Measurements from ENCODE around the gene PMVK. TPM values are rescaled to one million over a fixed set of nuclear protein-coding genes. Genes with fewer than 3 reads are reported as not detected.
A peak's percentile ranks its signal among the peaks of the same experiment; 100 is the strongest.
"Not testable (repeated sequence)": the region's sequence is repeated elsewhere in the genome, so short reads cannot be mapped to it uniquely, and the experiment has no call there.

The PMVK gene
- total RNA-seq, 1 donor from 2014 or later, result 29.5 TPM

- no peak for TF ChIP-seq CTCF (IDR thresholded peaks at IDR 0.05)
- H3K27me3 Mint-ChIP-seq (ENCODE audit: unreplicated experiment), result no peaks in the 10 kb centered on the region
- H3K9me3 Mint-ChIP-seq (ENCODE audit: unreplicated experiment), result no peaks in the 10 kb centered on the region
- no peaks in the 10 kb centered on the region for H3K4me1 Mint-ChIP-seq (ENCODE audit: unreplicated experiment)
- H3K4me3 Mint-ChIP-seq (ENCODE audit: unreplicated experiment), result no peak overlapping the region
- no peak for DNase-seq (ENCODE audit: extremely low spot score, unreplicated experiment)
- H3K27ac Mint-ChIP-seq (ENCODE audit: unreplicated experiment), result no peak overlapping the region
- H3K36me3 Mint-ChIP-seq (ENCODE audit: unreplicated experiment), result peaks cover 2% of the 10 kb centered on the region
Observed at GRCh38 chr1:154978360-154978759, 41.8 kb upstream of the PMVK start.

GRCh38 chr1:154977762-154978161 lies 41.2 kb upstream of the PMVK start:
- not testable (repeated sequence) for H3K9me3 Mint-ChIP-seq (ENCODE audit: unreplicated experiment); H3K27ac Mint-ChIP-seq (ENCODE audit: unreplicated experiment); H3K36me3 Mint-ChIP-seq (ENCODE audit: unreplicated experiment); DNase-seq (ENCODE audit: extremely low spot score, unreplicated experiment); H3K27me3 Mint-ChIP-seq (ENCODE audit: unreplicated experiment); H3K4me1 Mint-ChIP-seq (ENCODE audit: unreplicated experiment); H3K4me3 Mint-ChIP-seq (ENCODE audit: unreplicated experiment)

- DNase-seq (ENCODE audit: extremely low spot score, unreplicated experiment), result no peak
- H3K4me1 Mint-ChIP-seq (ENCODE audit: unreplicated experiment), result peaks cover 24% of the 10 kb centered on the region
- H3K27ac Mint-ChIP-seq (ENCODE audit: unreplicated experiment), result no peak overlapping the region
- H3K9me3 Mint-ChIP-seq (ENCODE audit: unreplicated experiment), result no peaks in the 10 kb centered on the region
- peaks cover 2% of the 10 kb centered on the region for H3K36me3 Mint-ChIP-seq (ENCODE audit: unreplicated experiment)
- no peaks in the 10 kb centered on the region for H3K27me3 Mint-ChIP-seq (ENCODE audit: unreplicated experiment)
- TF ChIP-seq CTCF (IDR thresholded peaks at IDR 0.05), result no peak
- H3K4me3 Mint-ChIP-seq (ENCODE audit: unreplicated experiment), result no peak overlapping the region
Observed at GRCh38 chr1:154975409-154976059, 39.0 kb upstream of the PMVK start.

GRCh38 chr1:154974808-154975408 lies 38.4 kb upstream of the PMVK start:
- H3K9me3 Mint-ChIP-seq (ENCODE audit: unreplicated experiment), result no peaks in the 10 kb centered on the region
- no peak overlapping the region for H3K27ac Mint-ChIP-seq (ENCODE audit: unreplicated experiment)
- no peaks in the 10 kb centered on the region for H3K27me3 Mint-ChIP-seq (ENCODE audit: unreplicated experiment)
- peak; percentile 97 for DNase-seq (ENCODE audit: extremely low spot score, unreplicated experiment)
- peaks cover 2% of the 10 kb centered on the region for H3K36me3 Mint-ChIP-seq (ENCODE audit: unreplicated experiment)
- H3K4me3 Mint-ChIP-seq (ENCODE audit: unreplicated experiment), result no peak overlapping the region
- peaks cover 24% of the 10 kb centered on the region for H3K4me1 Mint-ChIP-seq (ENCODE audit: unreplicated experiment)
- TF ChIP-seq CTCF (IDR thresholded peaks at IDR 0.05), result no peak

GRCh38 chr1:154974102-154974807 lies 37.7 kb upstream of the PMVK start, which contains the start of gene CKS1B:
CKS1B (plus strand) TSS chr1:154974681; CDS start chr1:154974746, 65 bp downstream.
- no peaks in the 10 kb centered on the region for H3K9me3 Mint-ChIP-seq (ENCODE audit: unreplicated experiment)
- peak; percentile 99 for DNase-seq (ENCODE audit: extremely low spot score, unreplicated experiment)
- peaks cover 30% of the 10 kb centered on the region for H3K4me1 Mint-ChIP-seq (ENCODE audit: unreplicated experiment)
- TF ChIP-seq CTCF (IDR thresholded peaks at IDR 0.05), result no peak
- no peak within 1 kb of the TSS for H3K27ac Mint-ChIP-seq (ENCODE audit: unreplicated experiment)
- H3K36me3 Mint-ChIP-seq (ENCODE audit: unreplicated experiment), result no peaks in the 10 kb centered on the region
- H3K4me3 Mint-ChIP-seq (ENCODE audit: unreplicated experiment), result no peak within 1 kb of the TSS
- no peaks in the 10 kb centered on the region for H3K27me3 Mint-ChIP-seq (ENCODE audit: unreplicated experiment)
